ENCODE measurements around the gene CEMIP.

The CEMIP gene

GRCh38 chr15:80866936-80867335, 87.8 kb downstream of the CEMIP start:
- H3K4me2 ChIP-seq (ENCODE audit: low read depth, low read length): no peak overlapping the region
- no peaks in the 10 kb centered on the region for H3K36me3 ChIP-seq (replicated peaks; ENCODE audit: insufficient read depth, low read length)
- DNase-seq: no peak
- no peaks in the 10 kb centered on the region for H3F3A ChIP-seq (ENCODE audit: insufficient read depth, low read length)
- no peaks in the 10 kb centered on the region for H3K79me2 ChIP-seq (ENCODE audit: low read length)
- H3K9me3 ChIP-seq (replicated peaks; ENCODE audit: insufficient read depth, low read length): no peaks in the 10 kb centered on the region
- H3K9me2 ChIP-seq (replicated peaks; ENCODE audit: insufficient read depth, low read length): no peaks in the 10 kb centered on the region
- H3K9ac ChIP-seq (ENCODE audit: low read length): no peak overlapping the region
- TF ChIP-seq EZH2phosphoT487 (IDR thresholded peaks at IDR 0.05; ENCODE audit: low read length) (no peak), CTCF (IDR thresholded peaks at IDR 0.05; ENCODE audit: low read length) (no peak)
- no peak overlapping the region for H3K4me3 ChIP-seq (ENCODE audit: low read length)
- H3K4me1 ChIP-seq (ENCODE audit: low read length): no peaks in the 10 kb centered on the region
- H2AFZ ChIP-seq (ENCODE audit: low read length): no peak overlapping the region
- H4K20me1 ChIP-seq (ENCODE audit: insufficient read depth, low read length): no peaks in the 10 kb centered on the region
- no peaks in the 10 kb centered on the region for H3K27me3 ChIP-seq (replicated peaks; ENCODE audit: insufficient read depth, low read length)
- H3K27ac ChIP-seq (ENCODE audit: low read length): no peak overlapping the region

- Histone ChIP-seq H3K36me3 (replicated peaks; ENCODE audit: insufficient read depth, low read length) (no peaks in the 10 kb centered on the region), H3F3A (ENCODE audit: insufficient read depth, low read length) (no peaks in the 10 kb centered on the region), H2AFZ (ENCODE audit: low read length) (no peak overlapping the region)
These were observed 91.2 kb downstream of the CEMIP start for GRCh38 chr15:80870366-80870765.

GRCh38 chr15:80870893-80871292, 91.7 kb downstream of the CEMIP start:
- no peak overlapping the region for H2AFZ ChIP-seq (ENCODE audit: low read length)
- H3K4me2 ChIP-seq (ENCODE audit: low read depth, low read length): no peak overlapping the region
- no peak overlapping the region for H3K27ac ChIP-seq (ENCODE audit: low read length)
- no peaks in the 10 kb centered on the region for H3K4me1 ChIP-seq (ENCODE audit: low read length)
- H3K9me2 ChIP-seq (replicated peaks; ENCODE audit: insufficient read depth, low read length): no peaks in the 10 kb centered on the region
- no peaks in the 10 kb centered on the region for H3K79me2 ChIP-seq (ENCODE audit: low read length)
- H4K20me1 ChIP-seq (ENCODE audit: insufficient read depth, low read length): no peaks in the 10 kb centered on the region
- no peaks in the 10 kb centered on the region for H3F3A ChIP-seq (ENCODE audit: insufficient read depth, low read length)
- TF ChIP-seq EZH2 (optimal IDR thresholded peaks at IDR 0.05; ENCODE audit: low read depth, low read length) (no peak), EZH2phosphoT487 (IDR thresholded peaks at IDR 0.05; ENCODE audit: low read length) (no peak), CTCF (IDR thresholded peaks at IDR 0.05; ENCODE audit: low read length) (no peak)
- H3K9me3 ChIP-seq (replicated peaks; ENCODE audit: insufficient read depth, low read length): no peaks in the 10 kb centered on the region
- no peak overlapping the region for H3K4me3 ChIP-seq (ENCODE audit: low read length)
- DNase-seq: no peak
- H3K36me3 ChIP-seq (replicated peaks; ENCODE audit: insufficient read depth, low read length): no peaks in the 10 kb centered on the region
- no peak overlapping the region for H3K9ac ChIP-seq (ENCODE audit: low read length)
- H3K27me3 ChIP-seq (replicated peaks; ENCODE audit: insufficient read depth, low read length): no peaks in the 10 kb centered on the region

More at GRCh38 chr15:80870366-80870765, 91.2 kb downstream of the CEMIP start:
- H3K27ac ChIP-seq (ENCODE audit: low read length): no peak overlapping the region
- TF ChIP-seq EZH2phosphoT487 (IDR thresholded peaks at IDR 0.05; ENCODE audit: low read length) (no peak), EZH2 (optimal IDR thresholded peaks at IDR 0.05; ENCODE audit: low read depth, low read length) (no peak), CTCF (IDR thresholded peaks at IDR 0.05; ENCODE audit: low read length) (no peak)
- no peak overlapping the region for H3K4me3 ChIP-seq (ENCODE audit: low read length)
- no peaks in the 10 kb centered on the region for H3K27me3 ChIP-seq (replicated peaks; ENCODE audit: insufficient read depth, low read length)
- no peak for DNase-seq
- H3K79me2 ChIP-seq (ENCODE audit: low read length): no peaks in the 10 kb centered on the region
- no peaks in the 10 kb centered on the region for H4K20me1 ChIP-seq (ENCODE audit: insufficient read depth, low read length)
- no peak overlapping the region for H3K9ac ChIP-seq (ENCODE audit: low read length)
- no peak overlapping the region for H3K4me2 ChIP-seq (ENCODE audit: low read depth, low read length)
- H3K4me1 ChIP-seq (ENCODE audit: low read length): no peaks in the 10 kb centered on the region
- no peaks in the 10 kb centered on the region for H3K9me2 ChIP-seq (replicated peaks; ENCODE audit: insufficient read depth, low read length)
- H3K9me3 ChIP-seq (replicated peaks; ENCODE audit: insufficient read depth, low read length): no peaks in the 10 kb centered on the region

Measured in MM.1S (cell line).